Neural cell (in vitro differentiated cells): ENCODE measurements around the gene SAG.

ENCODE experiments used
- CTCF ChIP-seq: fragments of 450-650 bp; IDR thresholded peaks from 2 replicates; pipeline ENCODE4 v1.5.1; 2014; ENCODE audit warnings: antibody characterized with exemption, mild to moderate bottlenecking, moderate library complexity; ENCODE audit not compliant: poor library complexity, severe bottlenecking
- EP300 ChIP-seq: fragments of 450-650 bp; conservative IDR thresholded peaks from 2 replicates; pipeline ENCODE4 v1.6.1; 2014; ENCODE audit warnings: antibody characterized with exemption, mild to moderate bottlenecking, moderate library complexity; ENCODE audit not compliant: poor library complexity, severe bottlenecking
- EZH2 ChIP-seq: fragments of 200-600, 300-800 bp; shearing (Covaris generic), sonication (generic); IDR thresholded peaks from 2 replicates; pipeline ENCODE4 v1.6.1; 2014; ENCODE audit warnings: antibody characterized with exemption, low read length, borderline replicate concordance, mild to moderate bottlenecking; ENCODE audit not compliant: insufficient read depth, poor library complexity, severe bottlenecking
- MXI1 ChIP-seq: fragments of 450-650 bp; conservative IDR thresholded peaks from 2 replicates; pipeline ENCODE4 v1.6.1; 2014; ENCODE audit warnings: antibody characterized with exemption, mild to moderate bottlenecking; ENCODE audit not compliant: poor library complexity, severe bottlenecking
- POLR2AphosphoS5 ChIP-seq: IDR thresholded peaks from 2 replicates; pipeline ENCODE4 v1.6.1; 2012
- REST ChIP-seq: IDR thresholded peaks from 2 replicates; pipeline ENCODE4 v1.6.1; 2012; ENCODE audit warnings: borderline replicate concordance

- TF ChIP-seq CTCF (no peak), EZH2 (no peak), EP300 (no peak), REST (no peak), POLR2AphosphoS5 (no peak), MXI1 (no peak)
These were observed 31.3 kb downstream of the SAG start for GRCh38 chr2:233338812-233339368.
